Osteoblast (primary cell): ENCODE data around the gene TMEM134. TPM values are rescaled to one million over a fixed set of nuclear protein-coding genes. Genes with fewer than 3 reads are reported as not detected.
"Not testable (repeated sequence)": the region's sequence is repeated elsewhere in the genome, so short reads cannot be mapped to it uniquely, and the experiment has no call there.

Experiments used
- DNase-seq: peaks from one replicate; pipeline ENCODE4 v3.0.0; 2011; ENCODE audit warnings: low spot score, mixed read lengths; ENCODE audit not compliant: insufficient read length; ENCODE audit errors: missing footprints
- H2AFZ ChIP-seq: 2 replicates; pipeline ENCODE4 v1.6.0; 2011; ENCODE audit warnings: mild to moderate bottlenecking, low read length
- H3K27ac ChIP-seq: 2 replicates; pipeline ENCODE4 v1.5.1; 2011; ENCODE audit warnings: mild to moderate bottlenecking, low read depth, low read length, moderate library complexity
- H3K27me3 ChIP-seq: 2 replicates; pipeline ENCODE4 v1.6.0; 2012; ENCODE audit warnings: mild to moderate bottlenecking, control low read depth, inconsistent platforms, low read length, moderate library complexity; ENCODE audit not compliant: insufficient read depth
- H3K36me3 ChIP-seq: 2 replicates; pipeline ENCODE4 v1.5.1; 2011; ENCODE audit warnings: mild to moderate bottlenecking, low read length, control low read depth, moderate library complexity; ENCODE audit not compliant: insufficient read depth
- H3K4me1 ChIP-seq: 2 replicates; pipeline ENCODE4 v1.5.1; 2011; ENCODE audit warnings: mild to moderate bottlenecking, low read length, control low read depth, moderate library complexity; ENCODE audit not compliant: insufficient read depth
- H3K4me2 ChIP-seq: 2 replicates; pipeline ENCODE4 v1.6.0; 2011; ENCODE audit warnings: mild to moderate bottlenecking, low read length; ENCODE audit not compliant: insufficient read depth
- H3K4me3 ChIP-seq: fragments of 200-600 bp; sonication (generic); 3 replicates; pipeline ENCODE4 v1.5.1; 2012; ENCODE audit warnings: mild to moderate bottlenecking, low read length, inconsistent platforms; ENCODE audit not compliant: insufficient read depth
- H3K79me2 ChIP-seq: 2 replicates; pipeline ENCODE4 v1.6.0; 2012; ENCODE audit warnings: mild to moderate bottlenecking, low read length, control low read depth, inconsistent platforms; ENCODE audit not compliant: insufficient read depth
- H3K9me3 ChIP-seq: 2 replicates; pipeline ENCODE4 v1.5.1; 2011; ENCODE audit warnings: low read depth, low read length, control low read depth
- H4K20me1 ChIP-seq: 2 replicates; pipeline ENCODE4 v1.6.0; 2012; ENCODE audit warnings: mild to moderate bottlenecking, low read length, control low read depth; ENCODE audit not compliant: insufficient read depth
- CTCF ChIP-seq: IDR thresholded peaks from 2 replicates; pipeline ENCODE4 v1.5.1; 2011; ENCODE audit warnings: mild to moderate bottlenecking, low read depth, low read length, moderate library complexity; ENCODE audit errors: extremely low read depth
- total RNA-seq: library from RNA; depleted of rRNA; stranded (reverse); fragments of >200 nt; gene quantifications from 2 replicates; pipeline ENCODE4 v1.2.3, GENCODE V29; 2012

Gene TMEM134, protein sequence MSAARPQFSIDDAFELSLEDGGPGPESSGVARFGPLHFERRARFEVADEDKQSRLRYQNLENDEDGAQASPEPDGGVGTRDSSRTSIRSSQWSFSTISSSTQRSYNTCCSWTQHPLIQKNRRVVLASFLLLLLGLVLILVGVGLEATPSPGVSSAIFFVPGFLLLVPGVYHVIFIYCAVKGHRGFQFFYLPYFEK
- total RNA-seq, result 15.6 and 29.3 TPM in 2 replicates

DNA sequence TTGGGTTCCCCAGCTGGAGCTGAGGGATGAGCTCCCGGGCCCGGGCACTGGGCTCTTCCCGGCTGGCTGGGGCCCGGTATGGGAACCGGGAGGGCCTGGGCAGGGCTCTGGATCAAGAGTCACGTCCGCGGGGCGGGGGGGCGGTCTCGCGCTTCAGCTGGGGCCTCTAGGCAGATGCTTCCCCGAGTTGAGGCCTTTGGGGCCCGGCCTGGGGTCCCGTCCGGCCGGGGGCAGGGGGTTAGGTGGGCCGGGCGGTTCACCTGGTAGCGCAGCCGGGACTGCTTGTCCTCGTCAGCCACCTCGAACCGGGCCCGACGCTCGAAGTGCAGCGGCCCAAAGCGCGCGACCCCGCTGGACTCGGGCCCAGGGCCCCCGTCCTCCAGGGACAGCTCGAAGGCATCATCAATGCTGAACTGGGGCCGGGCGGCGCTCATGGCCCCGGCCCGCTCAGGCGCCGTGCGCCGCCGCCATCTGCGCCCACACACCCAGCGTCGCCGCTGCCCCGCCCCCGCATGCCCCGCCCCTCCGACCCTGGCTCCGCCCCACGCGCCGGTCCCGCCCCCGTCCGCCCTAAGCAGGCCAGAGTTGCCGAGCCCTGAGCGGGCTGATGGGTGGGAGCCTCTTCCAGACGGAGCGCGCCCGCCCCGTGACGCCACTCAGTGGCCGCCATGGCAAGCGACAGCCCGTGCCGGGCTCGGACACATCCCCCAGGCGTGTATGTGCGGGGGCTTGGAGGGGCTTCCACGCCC, at the start of gene TMEM134:
Gene TMEM134, minus strand, starts transcription at position 493 of the 749 bp plus-strand sequence. Its CDS starts 59 bp downstream, at position 434.
- peak within 1 kb of the TSS; percentile 86 for H3K4me3 ChIP-seq
- H4K20me1 ChIP-seq, result no peaks in the 10 kb centered on the region
- peak; percentile 29 for TF ChIP-seq CTCF
- H3K79me2 ChIP-seq, result peaks cover 10% of the 10 kb centered on the region
- H2AFZ ChIP-seq, result peak within 1 kb of the TSS; percentile 99
- peak within 1 kb of the TSS; percentile 84 for H3K27ac ChIP-seq
- peaks cover 22% of the 10 kb centered on the region for H3K4me1 ChIP-seq
- no peaks in the 10 kb centered on the region for H3K36me3 ChIP-seq
- peak; percentile 99 for DNase-seq
- H3K4me2 ChIP-seq, result peak within 1 kb of the TSS; percentile 96
- H3K27me3 ChIP-seq, result no peaks in the 10 kb centered on the region
- H3K9me3 ChIP-seq, result no peaks in the 10 kb centered on the region

GRCh38 chr11:67517784-67518552, 48.9 kb upstream of the TMEM134 start:
- Histone ChIP-seq H2AFZ (no peak overlapping the region), H3K4me2 (no peak overlapping the region), H3K27ac (no peak overlapping the region), H4K20me1 (no peaks in the 10 kb centered on the region), H3K36me3 (no peaks in the 10 kb centered on the region), H3K4me3 (no peak overlapping the region), H3K27me3 (peaks cover 11% of the 10 kb centered on the region), H3K9me3 (no peaks in the 10 kb centered on the region), H3K79me2 (no peaks in the 10 kb centered on the region), H3K4me1 (no peaks in the 10 kb centered on the region)
- no peak for TF ChIP-seq CTCF
- no peak for DNase-seq

GRCh38 chr11:67516806-67517205, 47.8 kb upstream of the TMEM134 start:
- Histone ChIP-seq H2AFZ (no peak overlapping the region), H3K27ac (no peak overlapping the region), H3K4me1 (no peaks in the 10 kb centered on the region), H3K79me2 (no peaks in the 10 kb centered on the region), H3K4me2 (no peak overlapping the region), H4K20me1 (no peaks in the 10 kb centered on the region), H3K4me3 (no peak overlapping the region), H3K27me3 (peaks cover 13% of the 10 kb centered on the region), H3K36me3 (no peaks in the 10 kb centered on the region), H3K9me3 (no peaks in the 10 kb centered on the region)
- TF ChIP-seq CTCF, result no peak
- no peak for DNase-seq

GRCh38 chr11:67514116-67514515, 45.1 kb upstream of the TMEM134 start:
- DNase-seq, result no peak
- peaks cover 13% of the 10 kb centered on the region for H3K27me3 ChIP-seq
- no peak for TF ChIP-seq CTCF
- no peak overlapping the region for H3K27ac ChIP-seq
- no peak overlapping the region for H3K4me3 ChIP-seq
- H3K36me3 ChIP-seq, result no peaks in the 10 kb centered on the region
- no peaks in the 10 kb centered on the region for H3K4me1 ChIP-seq
- no peaks in the 10 kb centered on the region for H4K20me1 ChIP-seq
- H3K79me2 ChIP-seq, result no peaks in the 10 kb centered on the region
- H2AFZ ChIP-seq, result no peak overlapping the region
- H3K4me2 ChIP-seq, result no peak overlapping the region
- H3K9me3 ChIP-seq, result no peaks in the 10 kb centered on the region

GRCh38 chr11:67511558-67511957, 42.5 kb upstream of the TMEM134 start:
- not testable (repeated sequence) for H3K4me3 ChIP-seq, H3K27me3 ChIP-seq, H3K4me2 ChIP-seq, H2AFZ ChIP-seq, H4K20me1 ChIP-seq, H3K36me3 ChIP-seq, H3K79me2 ChIP-seq, DNase-seq, H3K9me3 ChIP-seq, H3K27ac ChIP-seq
- peaks cover 14% of the 10 kb centered on the region for H3K4me1 ChIP-seq
